Brain microvascular endothelial cell (primary cell): Measurements from ENCODE around the gene DSG3.
A peak's percentile ranks its signal among the peaks of the same experiment; 100 is the strongest.

Source experiments
- DNase-seq: peaks from one replicate; pipeline ENCODE4 v3.0.0-alpha.2; 2020
- H3K27ac ChIP-seq: fragments of 250-450 bp; sonication (Bioruptor Pico); 2 replicates; pipeline ENCODE4 v1.5.1; 2020; ENCODE audit warnings: mild to moderate bottlenecking, moderate library complexity
- H3K27me3 ChIP-seq: fragments of 250-450 bp; sonication (Bioruptor Pico); replicated peaks from 2 replicates; pipeline ENCODE4 v1.5.1; 2020; ENCODE audit warnings: mild to moderate bottlenecking
- H3K36me3 ChIP-seq: fragments of 250-450 bp; sonication (Bioruptor Pico); replicated peaks from 2 replicates; pipeline ENCODE4 v1.5.1; 2020; ENCODE audit warnings: mild to moderate bottlenecking
- H3K4me3 ChIP-seq: 2 replicates; pipeline ENCODE4 v1.5.1; 2011; ENCODE audit warnings: low read depth, mild to moderate bottlenecking, control low read depth, low read length, moderate library complexity
- CTCF ChIP-seq: IDR thresholded peaks from 2 replicates; pipeline ENCODE4 v1.5.1; 2011; ENCODE audit warnings: low read depth, mild to moderate bottlenecking, moderate library complexity, low read length, control low read depth, inconsistent platforms; ENCODE audit errors: missing control alignments
- in situ Hi-C: cut with HindIII; loops from 2 replicates; pipeline ENCODE4 v1.10.0; 2017; ENCODE audit warnings: low sequenced_read_pairs, low pct_ligation_motif_present

DSG3 gene

GRCh38 chr18:31513189-31513935 lies 65.8 kb downstream of the DSG3 start:
- peak overlapping the region; percentile 81 for H3K27ac ChIP-seq
- peak; percentile 73 for DNase-seq
- in situ Hi-C loops = no loop called here
- H3K27me3 ChIP-seq = no peaks in the 10 kb centered on the region
- no peak overlapping the region for H3K4me3 ChIP-seq
- no peak for TF ChIP-seq CTCF
- no peaks in the 10 kb centered on the region for H3K36me3 ChIP-seq

- no peak overlapping the region for H3K27ac ChIP-seq
- DNase-seq = no peak
- H3K36me3 ChIP-seq = no peaks in the 10 kb centered on the region
- no peak for TF ChIP-seq CTCF
- H3K27me3 ChIP-seq = no peaks in the 10 kb centered on the region
- in situ Hi-C loops = no loop called here
- no peak overlapping the region for H3K4me3 ChIP-seq
Measured at GRCh38 chr18:31516437-31516836, 68.9 kb downstream of the DSG3 start.

GRCh38 chr18:31526374-31526773 lies 78.8 kb downstream of the DSG3 start:
- H3K36me3 ChIP-seq = no peaks in the 10 kb centered on the region

More at GRCh38 chr18:31526374-31526773, 78.8 kb downstream of the DSG3 start:
- no peak for DNase-seq
- H3K4me3 ChIP-seq = no peak overlapping the region
- in situ Hi-C loops = no loop called here
- H3K27ac ChIP-seq = no peak overlapping the region
- no peak for TF ChIP-seq CTCF
- H3K27me3 ChIP-seq = no peaks in the 10 kb centered on the region
